Measurements from ENCODE around the gene CASZ1.

GRCh38 chr1:10620776-10621175 is 175.7 kb downstream of the CASZ1 start:
- no peak for TF ChIP-seq POLR2AphosphoS5 (IDR thresholded peaks at IDR 0.05)
- TF ChIP-seq CTCF (IDR thresholded peaks at IDR 0.05): no peak
- no peak for TF ChIP-seq EP300 (IDR thresholded peaks at IDR 0.05)
